Left cardiac atrium (tissue), 4 donors: ENCODE data around the gene ABLIM3. TPM values are rescaled to one million over a fixed set of nuclear protein-coding genes. Genes with fewer than 3 reads are reported as not detected.
"Not testable (repeated sequence)": the region's sequence is repeated elsewhere in the genome, so short reads cannot be mapped to it uniquely, and the experiment has no call there.

ENCODE experiments used
- ATAC-seq, 2 donors: fragments of 200-7000 bp; cut with Tn5 transposase; one replicate each; pipeline ENCODE4 v1.9.1; 2020; ENCODE audit warnings: mild to moderate bottlenecking in 2 of 2, moderate library complexity in 2 of 2
- DNase-seq: peaks from one replicate; pipeline ENCODE4 v3.0.0-alpha.2; 2020
- intact Hi-C, 2 donors: fragments of 100-400 bp; cut with DNase I; formaldehyde crosslinking; loops; one replicate each; pipeline versions ENCODE4 v1.14.1 to v1.15.1; 2022 to 2023
- total RNA-seq, 2 donors: library from RNA; stranded (reverse); fragmentation: NEBNext Ultra II Directional; extraction: Animal tissue kit (Norgen Biotek cat#: 25700); gene quantifications; one replicate each; pipeline ENCODE4 v1.2.1, GENCODE V29; 2021
- donor health status: DM: no; HTN: yes; CAD: no.
- donor health status: DM: no; HTN: yes; CAD: no; lungs with severe emphysema.
- donor health status: DM: yes; HTN: yes; CAD: no.
- donor health status: Dilated cardiomyopathy.

ABLIM3 gene
- total RNA-seq, 2 donors from 2014 or later: 106 to 129 TPM

DNA sequence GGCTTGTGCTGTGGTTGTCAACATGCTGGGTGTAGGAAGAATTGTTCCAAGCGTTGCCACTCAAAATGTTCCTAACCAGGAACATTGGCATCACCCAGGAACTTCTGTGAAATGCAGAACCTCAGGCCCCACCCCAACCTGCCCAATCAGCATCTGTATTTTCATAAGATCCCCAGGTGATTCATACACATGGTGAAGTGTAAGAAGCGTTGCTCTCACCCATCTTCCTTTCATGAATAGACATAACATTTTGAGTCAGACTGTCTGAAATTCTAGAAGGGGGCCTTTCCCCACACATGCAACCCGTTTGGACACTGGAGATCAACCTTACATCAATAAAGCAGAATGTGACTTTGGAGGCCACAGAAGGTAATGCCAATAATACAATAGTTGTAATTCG is 121.0 kb downstream of the ABLIM3 start:
- no peak for ATAC-seq
- no peak for DNase-seq
- intact Hi-C loops: loop anchor here in 1 of 2 donors (10.0 kb wide), 1 partner anchor 208 kb away; no protein-coding TSS in a partner anchor

DNA sequence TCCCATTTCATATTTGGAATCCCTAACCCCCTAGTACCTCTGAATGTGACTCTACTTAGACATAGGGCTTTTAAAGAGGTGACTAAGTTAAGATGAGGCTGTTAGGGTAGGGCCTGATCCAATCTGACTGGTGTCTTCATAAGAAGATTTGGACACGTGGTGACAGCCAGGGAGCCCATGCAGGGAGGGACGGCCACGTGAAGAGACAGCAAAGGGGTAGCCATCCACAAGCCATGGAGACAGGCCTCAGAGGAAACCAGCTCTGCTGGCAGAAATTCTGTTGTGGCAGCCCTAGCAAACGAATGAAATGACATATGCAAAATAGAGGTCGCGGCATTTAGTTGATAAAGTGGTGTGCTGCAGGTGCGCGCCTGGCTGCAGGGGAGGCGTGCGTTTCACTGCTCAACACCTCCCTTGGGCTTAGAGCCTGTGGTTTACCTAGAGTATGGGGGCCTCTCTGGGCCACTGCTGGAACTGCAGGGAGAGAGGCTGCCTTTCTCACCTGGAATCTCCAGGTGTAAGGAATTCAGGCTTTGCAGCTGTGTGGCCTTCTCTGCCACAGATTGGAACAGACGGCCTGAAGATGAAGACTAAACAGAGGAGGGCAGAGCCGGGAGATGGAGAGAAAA is 123.3 kb downstream of the ABLIM3 start:
- DNase-seq: no peak
- peak in 1 of 2 donors; percentile 48 for ATAC-seq
- intact Hi-C loops: loop anchor here (5.0 to 10.0 kb wide), 3 partner anchors 103 to 210 kb away; no protein-coding TSS in a partner anchor

DNA sequence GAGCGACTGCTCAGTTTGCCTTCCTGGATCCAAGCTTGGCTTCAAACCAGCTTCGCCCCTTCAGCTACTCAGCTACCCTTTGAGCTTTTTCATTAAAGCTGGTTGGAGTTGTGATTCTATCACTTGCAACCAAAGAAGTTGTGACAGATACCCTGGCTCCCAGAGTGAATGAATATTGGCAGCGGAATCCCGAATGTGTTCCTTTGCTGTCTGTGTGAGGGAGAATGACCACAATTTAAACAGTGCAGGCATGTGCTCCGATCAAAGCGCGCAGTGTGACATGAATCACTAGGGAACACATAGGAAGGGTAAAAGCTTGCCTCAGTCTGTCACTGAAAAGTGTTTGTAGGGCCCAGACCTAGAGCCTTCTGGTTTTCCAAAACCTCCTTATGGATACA is 123.8 kb downstream of the ABLIM3 start:
- DNase-seq: no peak
- intact Hi-C loops: loop anchor here (5.0 to 10.0 kb wide), 3 partner anchors 102 to 210 kb away; no protein-coding TSS in a partner anchor
- no peak for ATAC-seq

DNA sequence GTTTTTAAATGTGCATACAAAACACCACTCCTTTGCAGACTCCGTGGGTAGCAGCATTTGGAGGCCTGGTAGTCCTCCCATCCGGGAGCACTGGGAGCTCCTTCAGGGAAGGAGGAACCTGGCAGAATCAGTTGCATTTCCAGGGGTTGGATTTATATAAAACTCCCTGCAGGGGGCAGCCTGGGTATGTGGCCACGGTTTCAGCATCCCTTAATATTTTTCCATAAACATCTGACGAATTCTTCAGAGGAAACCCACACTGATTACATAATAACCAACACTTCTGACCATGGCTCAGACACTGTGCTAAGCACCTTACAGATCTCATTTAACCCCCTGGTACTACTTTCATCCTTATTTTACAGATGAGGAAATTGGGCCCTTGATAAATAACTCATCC is 124.3 kb downstream of the ABLIM3 start:
- DNase-seq (peak; percentile 52), ATAC-seq (peak; percentile 42 to 53)
- intact Hi-C loops: loop anchor here (5.0 to 10.0 kb wide), 3 partner anchors 102 to 211 kb away; no protein-coding TSS in a partner anchor

DNA sequence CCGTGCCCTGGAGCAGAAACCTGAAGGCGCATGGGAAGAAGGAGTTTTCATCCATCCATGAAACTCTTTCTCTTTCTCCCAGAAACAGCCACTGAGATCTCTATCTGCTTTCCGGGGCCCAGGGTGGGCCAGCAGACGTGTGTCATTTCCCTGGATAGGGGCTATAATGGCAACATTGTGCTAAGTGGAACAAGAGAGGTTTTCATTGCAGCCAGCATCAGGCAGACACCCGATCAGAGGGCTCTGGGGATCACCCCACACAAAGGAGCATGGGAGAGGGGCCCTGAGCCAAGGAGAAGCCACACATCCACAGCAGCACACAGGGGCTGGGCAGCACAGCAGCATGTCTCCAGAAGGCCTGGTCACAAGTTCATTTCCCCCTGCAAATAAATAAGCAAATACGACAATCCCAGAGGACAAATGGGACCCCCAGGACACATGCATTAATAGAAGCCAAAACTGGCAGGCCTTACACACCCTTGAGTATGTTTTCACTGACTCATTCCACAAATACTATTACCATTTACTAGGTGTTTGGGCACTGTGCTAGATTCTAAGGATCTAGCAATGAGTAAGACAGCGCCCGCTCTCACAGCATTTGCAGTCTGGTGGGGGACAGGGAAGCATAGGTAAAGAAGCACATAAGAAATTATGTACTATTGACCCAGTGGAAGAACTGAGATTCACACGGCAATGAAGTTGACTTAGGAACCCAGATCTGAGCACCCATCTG is 126.1 kb downstream of the ABLIM3 start:
- intact Hi-C loops: loop anchor here (5.0 to 10.0 kb wide), 3 partner anchors 100 to 213 kb away; no protein-coding TSS in a partner anchor
- ATAC-seq: no peak
- no peak for DNase-seq

DNA sequence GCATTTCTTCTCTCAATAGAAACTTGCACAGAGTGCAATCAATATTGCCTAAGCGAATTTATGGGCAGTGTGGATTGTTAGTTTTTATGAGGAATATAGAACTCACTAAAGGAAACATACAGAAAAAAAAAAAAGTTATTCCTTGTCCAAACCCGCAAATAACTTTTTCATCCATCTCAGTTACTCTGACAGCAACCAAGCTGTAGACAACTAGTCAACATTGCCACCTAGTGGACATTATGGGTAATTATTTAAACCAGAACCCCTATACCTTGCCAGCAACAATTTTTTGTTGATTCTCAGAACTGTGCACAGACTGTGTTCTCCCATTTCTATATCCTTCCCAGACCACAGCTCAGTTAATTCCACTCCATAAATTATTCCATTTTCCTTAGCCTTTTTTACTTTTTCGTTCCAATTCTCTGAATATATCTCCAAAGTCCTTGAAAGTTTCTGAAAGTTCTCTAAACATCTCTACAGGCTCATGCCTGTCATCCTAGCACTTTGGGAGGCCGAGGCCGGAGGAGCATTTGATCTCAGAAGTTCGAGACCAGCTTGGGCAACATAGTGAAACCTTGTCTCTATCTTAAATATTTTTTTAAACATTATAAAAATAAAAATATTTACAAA is 127.8 kb downstream of the ABLIM3 start:
- no peak for ATAC-seq
- intact Hi-C loops: loop anchor here (5.0 to 10.0 kb wide), 3 partner anchors 98 to 214 kb away; no protein-coding TSS in a partner anchor
- DNase-seq: no peak

DNA sequence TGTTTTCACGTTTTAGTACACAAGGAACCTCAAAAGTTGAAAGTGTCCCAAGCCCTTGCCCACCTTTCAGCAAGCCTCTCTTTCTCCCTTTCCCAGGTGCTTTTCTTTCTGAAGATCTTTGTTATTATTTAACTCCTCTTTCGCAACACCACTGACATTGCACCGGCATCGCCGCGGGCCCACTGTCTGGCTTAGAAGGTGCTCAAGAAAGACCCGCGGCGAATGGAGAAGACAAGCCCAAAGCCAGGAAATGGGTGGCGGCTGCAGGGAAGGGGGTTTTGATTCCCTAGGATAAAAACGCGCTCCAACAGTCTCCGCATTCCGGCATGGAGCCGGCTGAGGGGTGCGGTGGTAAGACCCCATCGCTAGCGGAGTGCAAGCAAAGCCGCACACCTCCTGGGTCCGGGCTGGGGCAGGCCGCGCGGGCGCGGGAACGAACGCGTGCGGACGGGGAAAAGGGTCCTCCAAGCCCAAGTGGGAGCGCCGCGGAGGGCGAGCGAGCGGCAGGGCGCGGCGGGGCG is 130.0 kb downstream of the ABLIM3 start:
- ATAC-seq (no peak), DNase-seq (no peak)
- intact Hi-C loops: no loop called here

DNA sequence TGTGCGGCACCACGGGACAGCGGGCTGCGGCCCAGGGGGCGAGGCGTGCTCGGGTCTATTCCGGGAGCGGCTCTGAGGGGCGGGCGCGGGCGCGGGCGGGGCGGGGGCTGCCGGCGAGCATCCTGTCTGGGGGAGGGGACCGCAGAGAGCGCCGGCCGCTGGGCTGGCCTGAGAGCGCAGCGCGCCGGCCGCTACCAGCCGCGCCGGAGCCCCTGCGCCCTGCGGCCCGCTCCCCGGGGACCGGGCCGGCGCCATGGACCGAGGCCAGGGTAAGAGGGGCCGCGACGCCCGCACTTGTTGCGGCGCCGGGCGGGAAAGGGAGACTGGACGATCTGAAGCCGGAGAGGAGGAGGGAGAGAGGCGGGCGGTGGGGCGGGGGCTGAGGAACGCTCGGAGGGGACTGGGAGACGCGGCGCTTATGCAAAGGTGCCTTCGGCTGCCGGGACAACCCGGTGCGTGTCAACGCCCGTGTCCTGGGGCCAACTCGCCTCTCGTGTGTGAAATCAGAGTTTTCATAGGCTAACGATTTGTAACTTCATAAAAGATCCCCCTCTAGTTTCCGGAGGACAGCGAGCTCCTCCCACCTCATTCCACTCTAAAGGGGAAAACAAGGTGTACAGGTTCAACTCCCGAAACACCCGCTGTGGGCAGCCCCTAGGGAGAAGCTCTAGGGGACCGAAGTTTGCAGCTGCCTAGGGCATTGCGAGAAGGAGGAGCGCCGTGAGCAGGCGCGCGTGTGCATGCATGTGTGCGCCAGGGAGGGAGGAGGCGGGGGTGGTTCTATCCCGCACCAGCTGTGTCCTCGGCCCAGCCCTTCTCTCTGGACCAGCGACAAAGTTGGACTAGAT is 130.6 kb downstream of the ABLIM3 start, which contains the start of gene AFAP1L1:
Gene AFAP1L1, plus strand, starts transcription at position 144 of the 848 bp plus-strand sequence. Its CDS starts 110 bp downstream, at position 254.
- peak; percentile 83 for DNase-seq
- intact Hi-C loops: no loop called here
- ATAC-seq: peak; percentile 90 to 92

DNA sequence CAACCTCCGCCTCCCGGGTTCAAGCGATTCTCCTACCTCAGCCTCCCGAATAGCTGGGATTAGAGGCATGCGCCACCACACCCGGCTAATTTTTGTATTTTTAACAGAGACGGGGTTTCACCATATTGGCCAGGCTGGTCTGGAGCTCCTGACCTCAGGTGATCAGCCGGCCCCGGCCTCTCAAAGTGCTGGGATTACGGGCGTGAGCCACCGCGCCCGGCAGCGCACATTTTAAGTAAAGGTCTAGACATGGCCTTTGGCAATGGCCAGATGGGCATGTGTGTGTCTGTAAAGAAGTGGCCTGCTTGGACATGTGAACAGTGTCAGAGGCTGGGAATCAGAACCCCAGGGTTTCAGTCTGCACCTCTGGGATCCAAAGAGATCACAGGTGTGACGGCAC is 131.5 kb downstream of the ABLIM3 start:
- intact Hi-C loops, DNase-seq, ATAC-seq: not testable (repeated sequence)

DNA sequence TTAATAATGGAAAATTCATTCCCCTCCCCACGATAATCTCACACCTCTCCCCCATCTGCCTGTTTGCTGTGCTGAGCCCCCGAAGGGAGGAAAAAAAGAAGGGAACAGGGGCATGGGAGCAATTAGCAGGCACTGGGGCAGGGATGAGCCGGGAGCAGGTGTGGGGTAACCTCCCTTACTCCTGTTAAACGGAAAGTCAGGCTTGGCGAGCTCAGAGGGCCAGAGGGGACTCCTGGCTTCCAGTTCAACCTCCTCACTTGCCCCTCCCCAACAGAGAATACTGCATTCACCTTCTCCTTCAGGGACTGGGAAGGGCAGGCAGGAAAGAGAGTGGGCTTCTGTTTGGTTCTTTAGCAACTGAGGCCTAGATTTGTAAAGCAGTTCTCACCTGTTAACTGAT is 131.9 kb downstream of the ABLIM3 start:
- DNase-seq: no peak
- no peak for ATAC-seq
- intact Hi-C loops: no loop called here

DNA sequence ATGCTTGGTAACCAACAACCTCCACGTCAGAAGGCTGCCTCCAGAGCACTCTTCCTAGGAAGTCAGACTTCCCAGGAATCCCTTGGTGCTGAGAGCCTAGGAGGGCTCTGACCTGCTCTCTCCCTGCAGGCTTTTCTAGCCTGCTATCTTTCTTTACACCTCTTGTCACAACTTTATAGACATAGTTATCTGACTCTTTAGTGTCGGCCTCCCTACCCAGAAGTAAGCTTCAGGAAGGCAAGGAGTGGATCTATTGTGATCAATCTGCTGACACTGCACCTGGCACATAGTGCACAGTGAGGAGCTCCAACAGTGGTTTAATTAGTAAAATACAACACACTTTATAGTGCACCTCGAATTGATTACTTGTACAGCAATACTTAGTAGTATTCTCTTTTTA is 132.7 kb downstream of the ABLIM3 start:
- DNase-seq (no peak), ATAC-seq (no peak)
- intact Hi-C loops: no loop called here

DNA sequence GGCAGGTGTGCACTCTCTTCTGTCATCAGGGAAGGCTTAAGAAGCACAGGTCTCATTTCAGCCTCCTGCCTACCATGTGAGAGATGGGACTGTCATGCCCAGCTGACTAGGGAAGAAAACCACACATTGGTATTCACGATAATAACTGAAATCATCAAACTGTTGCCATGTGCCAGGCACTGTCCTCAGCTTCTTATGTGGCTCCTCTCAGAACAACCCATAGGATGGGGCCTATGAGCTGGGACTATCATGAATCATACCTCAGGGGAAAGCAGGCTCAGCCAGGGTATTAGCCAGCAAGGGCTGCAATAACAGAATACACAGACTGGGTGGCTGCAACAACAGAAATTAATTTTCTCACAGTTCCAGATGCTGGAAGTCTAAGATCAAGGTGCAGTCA is 133.6 kb downstream of the ABLIM3 start:
- intact Hi-C loops: no loop called here
- ATAC-seq (no peak), DNase-seq (no peak)

DNA sequence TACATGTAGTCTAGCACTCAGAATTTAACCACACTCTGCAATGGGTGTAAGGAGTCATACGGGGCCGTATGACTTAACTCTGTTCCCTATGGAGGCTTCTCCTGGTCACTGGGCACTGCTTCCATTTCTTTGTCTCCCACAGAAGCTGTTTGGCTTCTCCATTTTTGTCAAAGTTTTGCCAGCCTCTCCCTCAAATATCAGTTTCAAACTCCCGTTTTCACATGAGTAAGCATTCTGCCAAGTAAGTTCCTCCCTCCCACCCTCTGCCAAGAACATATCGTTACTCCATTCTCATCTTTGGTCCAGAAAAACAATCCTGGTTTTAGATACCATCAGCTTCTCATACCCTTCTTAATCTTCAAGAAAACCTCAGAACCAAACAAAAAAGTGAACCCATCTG is 136.5 kb downstream of the ABLIM3 start:
- ATAC-seq: peak; percentile 6 to 23
- no peak for DNase-seq
- intact Hi-C loops: no loop called here

DNA sequence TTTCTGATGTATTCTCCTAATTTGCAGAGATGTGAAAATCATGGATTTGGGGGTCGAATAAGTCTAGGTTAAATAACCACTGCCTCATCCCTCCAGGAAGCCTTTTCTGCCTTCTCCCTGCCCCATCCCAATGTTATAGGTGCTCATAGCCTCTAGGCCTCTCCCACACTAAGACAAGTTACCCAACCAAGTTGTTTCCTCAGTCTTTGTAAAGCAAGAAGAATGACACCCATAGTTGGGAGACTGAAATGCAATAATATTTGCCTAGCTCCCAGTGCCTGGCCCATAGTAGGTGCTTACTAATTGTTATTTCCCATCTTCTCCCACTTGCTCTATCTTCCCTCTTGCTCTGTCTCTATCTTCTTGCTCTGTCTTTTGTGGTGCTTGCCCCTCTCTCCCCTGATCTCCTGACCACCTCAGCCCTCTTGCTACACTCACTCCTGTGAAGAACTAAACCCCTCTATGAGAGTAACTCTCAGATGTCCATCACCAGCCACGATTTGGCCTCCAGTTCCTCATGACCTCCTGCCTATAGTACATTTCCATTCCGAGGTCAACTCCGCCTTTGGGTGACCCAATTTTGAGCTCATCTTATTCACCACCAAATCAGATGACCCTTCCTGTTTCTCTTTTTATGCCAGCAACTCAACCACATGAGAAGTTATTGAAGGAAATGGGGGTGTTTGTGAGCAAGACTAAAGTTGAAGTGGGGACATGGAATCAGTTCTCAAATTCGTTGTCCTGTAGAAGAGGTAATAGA is 137.3 kb downstream of the ABLIM3 start:
- no peak for ATAC-seq
- intact Hi-C loops: no loop called here
- no peak for DNase-seq

DNA sequence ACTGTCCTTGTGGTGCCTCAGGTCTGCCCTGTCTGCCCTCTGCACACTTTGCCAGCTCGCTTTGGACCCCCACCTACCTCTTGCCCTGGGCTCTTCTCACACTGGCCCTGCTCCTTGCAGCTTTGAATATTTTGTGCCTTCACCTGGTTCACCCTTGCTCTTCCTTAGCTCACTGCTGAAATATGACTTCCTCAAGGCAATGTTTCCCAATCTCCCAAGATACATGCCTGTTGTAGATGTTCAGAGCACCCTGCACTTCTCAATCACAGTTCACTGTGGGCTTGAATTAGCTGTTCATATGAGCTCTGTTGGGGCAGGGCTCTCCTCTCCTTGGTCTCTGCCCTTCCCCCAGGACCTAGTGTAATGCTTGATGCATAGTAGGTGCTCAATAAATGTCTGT is 138.4 kb downstream of the ABLIM3 start:
- DNase-seq: no peak
- intact Hi-C loops: no loop called here
- no peak for ATAC-seq

DNA sequence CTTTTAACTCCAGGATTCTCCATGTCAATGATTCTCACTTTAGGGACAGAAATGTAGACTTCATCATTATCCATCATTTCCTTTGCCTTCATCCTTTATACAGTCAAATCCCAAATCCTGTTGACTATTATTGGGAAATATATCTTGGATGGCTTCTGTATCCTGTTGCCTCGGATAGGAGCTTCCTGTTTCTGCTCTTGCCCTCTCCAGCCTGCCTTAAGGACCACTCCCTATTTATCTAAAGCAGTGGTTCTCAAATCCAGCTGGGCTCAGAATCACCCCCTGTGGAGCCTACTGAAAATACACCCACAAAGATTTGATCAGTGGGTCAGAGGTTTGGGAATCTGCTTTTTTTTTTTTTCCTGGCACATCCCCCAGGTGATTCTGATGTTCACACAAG is 138.8 kb downstream of the ABLIM3 start:
- no peak for DNase-seq
- ATAC-seq: peak in 1 of 2 donors; percentile 14
- intact Hi-C loops: no loop called here

DNA sequence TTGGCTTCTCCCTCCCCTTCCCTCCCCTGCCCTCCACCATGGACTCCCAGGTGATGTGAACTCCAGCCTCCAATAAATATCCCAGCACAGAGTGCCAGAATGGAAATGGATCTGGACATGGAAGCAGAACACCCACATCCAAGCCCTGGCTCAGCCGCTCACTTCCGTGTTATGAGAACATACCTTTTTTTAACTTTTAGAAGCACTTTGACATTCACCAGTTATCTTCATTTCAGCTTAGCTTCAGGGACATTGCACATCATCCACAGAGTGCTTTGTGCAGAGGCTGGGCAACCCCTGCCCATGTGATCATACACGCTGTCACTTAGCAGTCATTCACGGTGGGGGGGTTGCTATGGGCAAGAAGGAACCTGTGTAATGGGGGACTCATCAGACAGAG is 139.5 kb downstream of the ABLIM3 start:
- DNase-seq: no peak
- ATAC-seq: peak; percentile 55 to 67
- intact Hi-C loops: no loop called here
